Subcutaneous adipose tissue (tissue), 4 donors: ENCODE results near the gene WDR64. TPM values are rescaled to one million over a fixed set of nuclear protein-coding genes. Genes with fewer than 3 reads are reported as not detected.

Experiments
- total RNA-seq, 4 donors: library from RNA; depleted of rRNA; stranded (reverse); fragments of >200 nt; gene quantifications; one replicate each; pipeline ENCODE4 v1.1.0, GENCODE V29; 2016
- TF ChIP-seq, protein P1 (sequence below): fragments of 450-650 bp; IDR thresholded peaks from one replicate; pipeline ENCODE4 v1.5.1; 2016; ENCODE audit warnings: low read depth, mild to moderate bottlenecking, control low read depth, antibody characterized with exemption, moderate library complexity

Gene WDR64
- total RNA-seq, 4 donors from 2014 or later = not detected

DNA sequence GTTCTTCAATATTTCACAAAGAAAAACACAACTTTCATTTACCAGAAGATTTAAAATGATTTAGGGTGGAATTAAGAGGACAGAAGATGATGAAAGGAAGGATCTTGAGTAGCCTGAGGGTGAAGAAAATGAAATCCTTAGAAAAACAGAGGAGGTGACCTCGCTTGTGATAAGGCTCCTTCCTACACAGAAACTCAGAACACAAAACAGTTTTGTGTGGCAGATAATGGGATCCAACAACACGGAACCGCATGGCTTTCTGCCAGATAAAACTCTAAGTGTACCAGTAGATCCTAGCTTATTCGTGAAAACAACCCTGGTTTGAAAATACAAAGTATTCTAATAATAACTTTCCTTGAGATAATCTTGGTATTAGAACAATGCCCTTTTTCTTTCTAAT, 121.9 kb downstream of the WDR64 start:
- TF ChIP-seq, protein P1, sequence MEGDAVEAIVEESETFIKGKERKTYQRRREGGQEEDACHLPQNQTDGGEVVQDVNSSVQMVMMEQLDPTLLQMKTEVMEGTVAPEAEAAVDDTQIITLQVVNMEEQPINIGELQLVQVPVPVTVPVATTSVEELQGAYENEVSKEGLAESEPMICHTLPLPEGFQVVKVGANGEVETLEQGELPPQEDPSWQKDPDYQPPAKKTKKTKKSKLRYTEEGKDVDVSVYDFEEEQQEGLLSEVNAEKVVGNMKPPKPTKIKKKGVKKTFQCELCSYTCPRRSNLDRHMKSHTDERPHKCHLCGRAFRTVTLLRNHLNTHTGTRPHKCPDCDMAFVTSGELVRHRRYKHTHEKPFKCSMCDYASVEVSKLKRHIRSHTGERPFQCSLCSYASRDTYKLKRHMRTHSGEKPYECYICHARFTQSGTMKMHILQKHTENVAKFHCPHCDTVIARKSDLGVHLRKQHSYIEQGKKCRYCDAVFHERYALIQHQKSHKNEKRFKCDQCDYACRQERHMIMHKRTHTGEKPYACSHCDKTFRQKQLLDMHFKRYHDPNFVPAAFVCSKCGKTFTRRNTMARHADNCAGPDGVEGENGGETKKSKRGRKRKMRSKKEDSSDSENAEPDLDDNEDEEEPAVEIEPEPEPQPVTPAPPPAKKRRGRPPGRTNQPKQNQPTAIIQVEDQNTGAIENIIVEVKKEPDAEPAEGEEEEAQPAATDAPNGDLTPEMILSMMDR = no peak

DNA sequence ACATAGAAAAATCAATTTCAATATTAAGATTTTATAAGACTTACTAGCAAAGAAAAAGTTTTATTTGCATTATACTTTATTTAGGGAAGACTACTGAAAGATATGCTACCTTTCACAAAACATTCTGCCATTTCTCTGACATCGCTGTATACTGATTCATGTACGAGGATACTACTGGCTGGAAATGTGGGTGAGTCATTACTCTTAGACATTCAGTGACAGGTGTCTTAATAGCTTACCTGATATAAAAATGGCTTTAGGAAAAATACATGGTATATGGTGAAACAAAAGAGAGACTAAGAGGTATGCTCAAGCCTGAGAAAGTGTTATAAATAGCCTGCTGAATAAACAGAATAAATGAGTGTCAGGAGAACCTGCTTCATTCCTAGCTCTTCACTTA, 122.9 kb downstream of the WDR64 start:
- TF ChIP-seq, protein P1 = no peak

DNA sequence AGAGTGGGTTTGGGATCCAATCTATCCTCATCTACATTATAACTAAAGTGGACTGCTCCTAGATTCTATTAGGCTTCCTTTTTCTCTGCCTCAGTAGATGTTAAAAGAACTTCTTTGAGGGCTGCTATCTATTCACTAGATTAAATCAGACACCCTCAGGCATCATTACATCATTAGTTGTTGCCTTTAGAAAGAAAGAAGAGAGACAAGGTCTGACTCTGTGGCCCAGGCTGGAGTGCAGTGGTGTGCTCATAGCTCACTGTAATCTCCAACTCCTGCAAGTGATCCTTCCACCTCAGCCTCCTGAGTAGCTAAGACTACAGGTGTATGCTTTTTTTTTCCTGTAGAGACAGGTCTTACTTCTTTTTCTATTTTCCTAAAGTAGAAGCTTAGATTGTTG, 124.8 kb downstream of the WDR64 start:
- TF ChIP-seq, protein P1 = no peak

GRCh38 chr1:241778117-241778516, 126.0 kb downstream of the WDR64 start:
- TF ChIP-seq, protein P1 = no peak

- TF ChIP-seq, protein P1 = no peak
These were observed 127.8 kb downstream of the WDR64 start for GRCh38 chr1:241779897-241780296.

GRCh38 chr1:241782396-241782795, 130.3 kb downstream of the WDR64 start:
- TF ChIP-seq, protein P1 = no peak

GRCh38 chr1:241787691-241788090, 135.6 kb downstream of the WDR64 start:
- TF ChIP-seq, protein P1 = no peak

DNA sequence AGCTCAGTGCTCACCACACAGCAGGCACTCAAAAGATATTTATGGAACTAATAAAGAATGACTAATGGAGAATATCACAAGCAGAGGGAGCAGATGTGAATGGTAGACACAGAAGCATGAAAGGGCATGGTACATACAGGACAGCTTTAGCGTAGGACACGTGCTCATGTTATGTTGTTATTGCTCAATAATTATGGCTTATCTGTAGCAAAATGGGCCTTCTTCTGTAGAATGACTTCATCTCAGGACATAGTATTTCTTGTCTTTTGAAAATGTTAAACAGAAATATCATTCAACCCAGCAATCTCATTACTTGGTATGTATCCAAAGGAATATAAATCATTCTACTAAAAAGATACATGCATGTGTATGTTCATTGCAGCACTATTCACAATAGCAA, 137.0 kb downstream of the WDR64 start:
- TF ChIP-seq, protein P1 = no peak
